Measurements from ENCODE around the gene LRRC4B. TPM values are rescaled to one million over a fixed set of nuclear protein-coding genes. Genes with fewer than 3 reads are reported as not detected.

LRRC4B gene
- total and polyA plus RNA-seq, 2 of the 8 experiments (the other 6 are each of a cell fraction or from before 2014, with no cell fraction given): 13.4 to 21.2 TPM

DNA sequence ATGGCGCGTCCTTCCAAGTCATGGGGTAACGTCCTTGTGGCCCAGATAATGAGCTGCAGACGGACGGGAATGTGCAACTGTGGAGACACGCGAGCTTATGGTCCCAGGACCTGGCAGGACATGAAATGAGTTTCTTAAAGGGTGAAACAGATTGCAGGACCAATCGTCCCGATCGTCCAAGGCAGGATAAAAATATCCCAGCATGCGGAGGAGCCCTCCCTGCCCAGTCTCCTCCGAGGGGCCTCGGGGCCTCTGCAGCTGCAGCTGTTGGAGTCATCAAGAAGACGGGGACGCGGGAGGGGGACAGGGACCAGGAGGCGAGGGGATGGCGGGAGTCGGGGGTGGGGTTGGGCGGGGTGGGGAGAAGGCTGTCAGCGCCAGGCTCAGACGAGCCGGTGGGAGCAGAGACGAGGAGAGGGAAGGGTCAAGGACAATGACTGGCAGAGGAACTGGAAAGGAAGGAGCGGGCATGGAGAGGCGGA lies 77.2 kb downstream of the LRRC4B start (continued):
- TF ChIP-seq CHD7 (IDR thresholded peaks at IDR 0.05; ENCODE audit: insufficient replicate concordance, low read length) (no peak), RFX5 (IDR thresholded peaks at IDR 0.05; ENCODE audit: borderline replicate concordance, low read depth, low read length) (no peak), RAD21 (IDR thresholded peaks at IDR 0.05 in 1 of 2, conservative IDR thresholded peaks at IDR 0.05 in 1 of 2; ENCODE audit: low read depth in 2 of 2, low read length in 2 of 2) (no peak), CEBPB (IDR thresholded peaks at IDR 0.05; ENCODE audit: low read depth, low read length) (no peak), NRF1 (IDR thresholded peaks at IDR 0.05; ENCODE audit: low read depth, low read length) (no peak), JUN (IDR thresholded peaks at IDR 0.05; ENCODE audit: low read depth, low read length) (no peak), SIX5 (IDR thresholded peaks at IDR 0.05; ENCODE audit: low read depth, low read length) (no peak), TEAD4 (IDR thresholded peaks at IDR 0.05; ENCODE audit: low read depth, low read length) (no peak), SRF (IDR thresholded peaks at IDR 0.05; ENCODE audit: low read depth, low read length) (no peak)
